ENCODE measurements around the gene MRPS34.

The MRPS34 gene

GRCh38 chr16:1744338-1744840 is 28.5 kb downstream of the MRPS34 start:
- no peaks in the 10 kb centered on the region; the same call in 1 of the 2 replicates for H3F3A ChIP-seq (ENCODE audit: insufficient read depth, low read length)
- no peak overlapping the region for H3K27ac ChIP-seq (ENCODE audit: low read depth, low read length, poor library complexity, severe bottlenecking)
- no peaks in the 10 kb centered on the region for H3K4me1 ChIP-seq (ENCODE audit: insufficient read depth, low read length, severe bottlenecking)
- no peak overlapping the region for H3K4me3 ChIP-seq (ENCODE audit: low read depth, low read length, poor library complexity, severe bottlenecking)
- no peak overlapping the region for H3K9ac ChIP-seq (ENCODE audit: low read length)
- no peaks in the 10 kb centered on the region for H3K79me2 ChIP-seq (ENCODE audit: insufficient read depth, low read length)
- H3K4me2 ChIP-seq (ENCODE audit: low read length): no peak overlapping the region
- no peak overlapping the region for H2AFZ ChIP-seq (ENCODE audit: low read length)
- H3K9me2 ChIP-seq (ENCODE audit: low read depth, low read length): no peaks in the 10 kb centered on the region
- no peak for TF ChIP-seq EZH2 (IDR thresholded peaks at IDR 0.05; ENCODE audit: borderline replicate concordance, low read length)
- no peak for TF ChIP-seq CTCF (IDR thresholded peaks at IDR 0.05; ENCODE audit: low read length)
- no peaks in the 10 kb centered on the region for H3K27me3 ChIP-seq (ENCODE audit: insufficient read depth, low read length)
- H4K20me1 ChIP-seq (ENCODE audit: insufficient read depth, low read length): no peaks in the 10 kb centered on the region
- H3K9me3 ChIP-seq (ENCODE audit: low read length): no peaks in the 10 kb centered on the region
- peaks cover 56% of the 10 kb centered on the region for H3K36me3 ChIP-seq (ENCODE audit: insufficient read depth, low read length)

GRCh38 chr16:1743376-1744337 is 29.3 kb downstream of the MRPS34 start:
- no peak for TF ChIP-seq CTCF (IDR thresholded peaks at IDR 0.05; ENCODE audit: low read length)
- TF ChIP-seq EZH2 (IDR thresholded peaks at IDR 0.05; ENCODE audit: borderline replicate concordance, low read length): no peak
- no peaks in the 10 kb centered on the region for H4K20me1 ChIP-seq (ENCODE audit: insufficient read depth, low read length)
- H2AFZ ChIP-seq (ENCODE audit: low read length): no peak overlapping the region
- H3K9ac ChIP-seq (ENCODE audit: low read length): no peak overlapping the region
- no peaks in the 10 kb centered on the region for H3K79me2 ChIP-seq (ENCODE audit: insufficient read depth, low read length)
- H3K4me2 ChIP-seq (ENCODE audit: low read length): no peak overlapping the region
- no peaks in the 10 kb centered on the region for H3K4me1 ChIP-seq (ENCODE audit: insufficient read depth, low read length, severe bottlenecking)
- no peak overlapping the region for H3K4me3 ChIP-seq (ENCODE audit: low read depth, low read length, poor library complexity, severe bottlenecking)
- H3K9me2 ChIP-seq (ENCODE audit: low read depth, low read length): no peaks in the 10 kb centered on the region
- peaks cover 48% of the 10 kb centered on the region for H3K36me3 ChIP-seq (ENCODE audit: insufficient read depth, low read length)
- no peaks in the 10 kb centered on the region for H3K27me3 ChIP-seq (ENCODE audit: insufficient read depth, low read length)
- no peaks in the 10 kb centered on the region for H3K9me3 ChIP-seq (ENCODE audit: low read length)
- H3F3A ChIP-seq (ENCODE audit: insufficient read depth, low read length): peaks cover 2% of the 10 kb centered on the region
- no peak overlapping the region for H3K27ac ChIP-seq (ENCODE audit: low read depth, low read length, poor library complexity, severe bottlenecking)

GRCh38 chr16:1741553-1742165 is 31.3 kb downstream of the MRPS34 start:
- H3K9me3 ChIP-seq (ENCODE audit: low read length): no peaks in the 10 kb centered on the region
- H3K9me2 ChIP-seq (ENCODE audit: low read depth, low read length): no peaks in the 10 kb centered on the region
- no peaks in the 10 kb centered on the region for H3K79me2 ChIP-seq (ENCODE audit: insufficient read depth, low read length)
- no peak overlapping the region for H3K27ac ChIP-seq (ENCODE audit: low read depth, low read length, poor library complexity, severe bottlenecking)
- H3K4me2 ChIP-seq (ENCODE audit: low read length): no peak overlapping the region
- H3K27me3 ChIP-seq (ENCODE audit: insufficient read depth, low read length): no peaks in the 10 kb centered on the region
- TF ChIP-seq EZH2 (IDR thresholded peaks at IDR 0.05; ENCODE audit: borderline replicate concordance, low read length) (no peak), CTCF (IDR thresholded peaks at IDR 0.05; ENCODE audit: low read length) (no peak)
- no peak overlapping the region for H3K4me3 ChIP-seq (ENCODE audit: low read depth, low read length, poor library complexity, severe bottlenecking)
- H3K9ac ChIP-seq (ENCODE audit: low read length): no peak overlapping the region
- H3K36me3 ChIP-seq (ENCODE audit: insufficient read depth, low read length): peaks cover 31% of the 10 kb centered on the region
- H2AFZ ChIP-seq (ENCODE audit: low read length): no peak overlapping the region
- no peaks in the 10 kb centered on the region for H3K4me1 ChIP-seq (ENCODE audit: insufficient read depth, low read length, severe bottlenecking)
- H3F3A ChIP-seq (ENCODE audit: insufficient read depth, low read length): peaks cover 13% of the 10 kb centered on the region
- H4K20me1 ChIP-seq (ENCODE audit: insufficient read depth, low read length): no peaks in the 10 kb centered on the region

Measured in OCI-LY1 (cell line).